Posterior vena cava (tissue), 2 donors: ENCODE data around the gene PPFIBP2. TPM values are rescaled to one million over a fixed set of nuclear protein-coding genes. Genes with fewer than 3 reads are reported as not detected.

ENCODE experiments used
- DNase-seq: peaks from one replicate; pipeline ENCODE4 v3.0.0-alpha.2; 2020; ENCODE audit warnings: low spot score
- intact Hi-C, 2 donors: fragments of 100-400 bp; cut with DNase I; formaldehyde crosslinking; loops; one replicate each; pipeline versions ENCODE4 v1.14.1 to v1.14.2; 2022 to 2023
- total RNA-seq, 2 donors: library from RNA; stranded (reverse); fragmentation: NEBNext Ultra II Directional; extraction: Animal tissue kit (Norgen Biotek cat#: 25700); gene quantifications; one replicate each; pipeline ENCODE4 v1.2.1, GENCODE V29; 2021
- donor health status: DM: yes; HTN: yes; CAD: no.
- donor health status: DM: yes; HTN: yes; CAD: no.

PPFIBP2 gene
- total RNA-seq, 2 donors from 2014 or later = 13.8 to 24.6 TPM

DNA sequence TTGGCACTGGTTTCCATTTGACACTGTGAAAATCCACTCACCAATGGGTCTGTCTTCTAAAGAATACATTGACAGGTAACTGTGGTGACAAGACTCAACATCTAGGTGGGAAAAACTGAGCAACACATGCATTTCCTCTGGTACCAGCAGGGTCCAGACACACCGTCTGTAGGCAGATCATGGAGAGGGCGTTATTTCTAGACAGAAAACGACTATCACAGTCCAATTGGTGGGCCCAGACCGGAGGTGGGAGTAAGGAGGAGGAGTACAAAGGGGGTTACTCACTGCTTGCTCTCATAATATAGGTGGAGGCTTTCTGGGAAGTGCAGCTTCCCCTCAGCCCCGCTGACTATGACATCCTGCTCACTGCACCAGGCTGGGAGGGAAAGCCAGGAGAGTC lies 182.6 kb downstream of the PPFIBP2 start:
- intact Hi-C loops = no loop called here
- no peak for DNase-seq

Other genes with a start within 250 kb of the PPFIBP2 start
- 10 to 100 TPM; 13.2 to 35.0 TPM for gene OLFML1, start 28.5 kb upstream of the PPFIBP2 start, total RNA-seq
- 1 to 10 TPM; 5.0 to 6.0 TPM for gene CYB5R2, start 159.5 kb downstream of the PPFIBP2 start, total RNA-seq
- not detected for gene OVCH2, start 192.5 kb downstream of the PPFIBP2 start, total RNA-seq